ENCODE data around the gene ADARB2. TPM values are rescaled to one million over a fixed set of nuclear protein-coding genes. Genes with fewer than 3 reads are reported as not detected.

The ADARB2 gene
- total and polyA plus RNA-seq, 4 donors = 0.55 to 0.70 (median 0.59) TPM; not detected in 1

DNA sequence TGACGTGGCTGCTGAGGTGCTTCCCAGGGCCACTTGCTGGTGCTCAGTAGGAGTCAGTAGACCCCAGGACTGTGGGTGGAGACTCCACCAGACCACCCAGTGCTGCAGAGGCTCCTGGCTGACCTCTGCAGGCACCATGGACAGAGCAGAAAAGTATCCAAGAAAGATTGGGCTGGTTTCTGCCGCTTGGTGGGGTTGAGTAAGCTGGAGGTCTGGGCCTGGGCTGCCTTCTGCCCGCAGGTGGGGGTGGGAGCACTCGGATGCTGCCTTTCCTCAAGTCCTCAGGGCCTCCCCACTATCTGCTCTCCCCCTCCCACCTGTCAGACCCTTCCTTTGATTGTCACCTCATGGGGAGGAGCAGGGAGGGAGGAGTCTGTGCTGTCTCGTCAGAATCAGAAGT is 589.5 kb downstream of the ADARB2 start:
- Histone ChIP-seq H3K9me3 (ENCODE audit: control insufficient read depth in 4 of 4, low read length in 3 of 4) (peaks cover 0 to 11% (median 4%) of the 10 kb centered on the region in 4 donors), H3K9ac (ENCODE audit: low read depth in 1 of 2, low read length in 2 of 2) (no peak overlapping the region), H3K27me3 (ENCODE audit: control insufficient read depth in 4 of 4, insufficient read depth in 4 of 4, low read length in 3 of 4) (no peaks in the 10 kb centered on the region), H3K36me3 (ENCODE audit: control insufficient read depth in 4 of 4, insufficient read depth in 3 of 4, low read depth in 1 of 4, low read length in 3 of 4) (no peaks in the 10 kb centered on the region), H3K4me1 (ENCODE audit: control insufficient read depth in 4 of 4, insufficient read depth in 4 of 4, low read length in 3 of 4) (peaks cover 0 to 4% (median 0%) of the 10 kb centered on the region in 4 donors), H3K4me3 (ENCODE audit: low read depth in 1 of 3, low read length in 3 of 3) (no peak overlapping the region), H3K27ac (ENCODE audit: low read depth in 1 of 2, low read length in 2 of 2) (no peak overlapping the region)
- TF ChIP-seq, protein P1, sequence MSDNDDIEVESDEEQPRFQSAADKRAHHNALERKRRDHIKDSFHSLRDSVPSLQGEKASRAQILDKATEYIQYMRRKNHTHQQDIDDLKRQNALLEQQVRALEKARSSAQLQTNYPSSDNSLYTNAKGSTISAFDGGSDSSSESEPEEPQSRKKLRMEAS (IDR thresholded peaks at IDR 0.05) = no peak
- TF ChIP-seq YY1 (IDR thresholded peaks at IDR 0.05) (no peak), FOXA2 (IDR thresholded peaks at IDR 0.05) (no peak), FOXA1 (IDR thresholded peaks at IDR 0.05) (no peak), TAF1 (conservative IDR thresholded peaks at IDR 0.05) (no peak), HNF4G (IDR thresholded peaks at IDR 0.05) (no peak), SP1 (IDR thresholded peaks at IDR 0.05) (no peak), NR2F2 (IDR thresholded peaks at IDR 0.05) (no peak), GABPA (IDR thresholded peaks at IDR 0.05 in 1 of 2, conservative IDR thresholded peaks at IDR 0.05 in 1 of 2) (no peak)
- TF ChIP-seq, protein P2, sequence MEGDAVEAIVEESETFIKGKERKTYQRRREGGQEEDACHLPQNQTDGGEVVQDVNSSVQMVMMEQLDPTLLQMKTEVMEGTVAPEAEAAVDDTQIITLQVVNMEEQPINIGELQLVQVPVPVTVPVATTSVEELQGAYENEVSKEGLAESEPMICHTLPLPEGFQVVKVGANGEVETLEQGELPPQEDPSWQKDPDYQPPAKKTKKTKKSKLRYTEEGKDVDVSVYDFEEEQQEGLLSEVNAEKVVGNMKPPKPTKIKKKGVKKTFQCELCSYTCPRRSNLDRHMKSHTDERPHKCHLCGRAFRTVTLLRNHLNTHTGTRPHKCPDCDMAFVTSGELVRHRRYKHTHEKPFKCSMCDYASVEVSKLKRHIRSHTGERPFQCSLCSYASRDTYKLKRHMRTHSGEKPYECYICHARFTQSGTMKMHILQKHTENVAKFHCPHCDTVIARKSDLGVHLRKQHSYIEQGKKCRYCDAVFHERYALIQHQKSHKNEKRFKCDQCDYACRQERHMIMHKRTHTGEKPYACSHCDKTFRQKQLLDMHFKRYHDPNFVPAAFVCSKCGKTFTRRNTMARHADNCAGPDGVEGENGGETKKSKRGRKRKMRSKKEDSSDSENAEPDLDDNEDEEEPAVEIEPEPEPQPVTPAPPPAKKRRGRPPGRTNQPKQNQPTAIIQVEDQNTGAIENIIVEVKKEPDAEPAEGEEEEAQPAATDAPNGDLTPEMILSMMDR (IDR thresholded peaks at IDR 0.05; ENCODE audit: low read depth, low read length, missing input control) = no peak
- TF ChIP-seq, protein P3, sequence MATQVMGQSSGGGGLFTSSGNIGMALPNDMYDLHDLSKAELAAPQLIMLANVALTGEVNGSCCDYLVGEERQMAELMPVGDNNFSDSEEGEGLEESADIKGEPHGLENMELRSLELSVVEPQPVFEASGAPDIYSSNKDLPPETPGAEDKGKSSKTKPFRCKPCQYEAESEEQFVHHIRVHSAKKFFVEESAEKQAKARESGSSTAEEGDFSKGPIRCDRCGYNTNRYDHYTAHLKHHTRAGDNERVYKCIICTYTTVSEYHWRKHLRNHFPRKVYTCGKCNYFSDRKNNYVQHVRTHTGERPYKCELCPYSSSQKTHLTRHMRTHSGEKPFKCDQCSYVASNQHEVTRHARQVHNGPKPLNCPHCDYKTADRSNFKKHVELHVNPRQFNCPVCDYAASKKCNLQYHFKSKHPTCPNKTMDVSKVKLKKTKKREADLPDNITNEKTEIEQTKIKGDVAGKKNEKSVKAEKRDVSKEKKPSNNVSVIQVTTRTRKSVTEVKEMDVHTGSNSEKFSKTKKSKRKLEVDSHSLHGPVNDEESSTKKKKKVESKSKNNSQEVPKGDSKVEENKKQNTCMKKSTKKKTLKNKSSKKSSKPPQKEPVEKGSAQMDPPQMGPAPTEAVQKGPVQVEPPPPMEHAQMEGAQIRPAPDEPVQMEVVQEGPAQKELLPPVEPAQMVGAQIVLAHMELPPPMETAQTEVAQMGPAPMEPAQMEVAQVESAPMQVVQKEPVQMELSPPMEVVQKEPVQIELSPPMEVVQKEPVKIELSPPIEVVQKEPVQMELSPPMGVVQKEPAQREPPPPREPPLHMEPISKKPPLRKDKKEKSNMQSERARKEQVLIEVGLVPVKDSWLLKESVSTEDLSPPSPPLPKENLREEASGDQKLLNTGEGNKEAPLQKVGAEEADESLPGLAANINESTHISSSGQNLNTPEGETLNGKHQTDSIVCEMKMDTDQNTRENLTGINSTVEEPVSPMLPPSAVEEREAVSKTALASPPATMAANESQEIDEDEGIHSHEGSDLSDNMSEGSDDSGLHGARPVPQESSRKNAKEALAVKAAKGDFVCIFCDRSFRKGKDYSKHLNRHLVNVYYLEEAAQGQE (IDR thresholded peaks at IDR 0.05) = no peak
- TF ChIP-seq, protein P4, sequence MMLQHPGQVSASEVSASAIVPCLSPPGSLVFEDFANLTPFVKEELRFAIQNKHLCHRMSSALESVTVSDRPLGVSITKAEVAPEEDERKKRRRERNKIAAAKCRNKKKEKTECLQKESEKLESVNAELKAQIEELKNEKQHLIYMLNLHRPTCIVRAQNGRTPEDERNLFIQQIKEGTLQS (IDR thresholded peaks at IDR 0.05) = no peak
- TF ChIP-seq, protein P5, sequence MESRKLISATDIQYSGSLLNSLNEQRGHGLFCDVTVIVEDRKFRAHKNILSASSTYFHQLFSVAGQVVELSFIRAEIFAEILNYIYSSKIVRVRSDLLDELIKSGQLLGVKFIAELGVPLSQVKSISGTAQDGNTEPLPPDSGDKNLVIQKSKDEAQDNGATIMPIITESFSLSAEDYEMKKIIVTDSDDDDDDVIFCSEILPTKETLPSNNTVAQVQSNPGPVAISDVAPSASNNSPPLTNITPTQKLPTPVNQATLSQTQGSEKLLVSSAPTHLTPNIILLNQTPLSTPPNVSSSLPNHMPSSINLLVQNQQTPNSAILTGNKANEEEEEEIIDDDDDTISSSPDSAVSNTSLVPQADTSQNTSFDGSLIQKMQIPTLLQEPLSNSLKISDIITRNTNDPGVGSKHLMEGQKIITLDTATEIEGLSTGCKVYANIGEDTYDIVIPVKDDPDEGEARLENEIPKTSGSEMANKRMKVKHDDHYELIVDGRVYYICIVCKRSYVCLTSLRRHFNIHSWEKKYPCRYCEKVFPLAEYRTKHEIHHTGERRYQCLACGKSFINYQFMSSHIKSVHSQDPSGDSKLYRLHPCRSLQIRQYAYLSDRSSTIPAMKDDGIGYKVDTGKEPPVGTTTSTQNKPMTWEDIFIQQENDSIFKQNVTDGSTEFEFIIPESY (IDR thresholded peaks at IDR 0.05) = no peak
- WGBS = 70% methylated on average over 5 of the region's 5 CpGs
- peak; percentile 28 for DNase-seq (ENCODE audit: low spot score)

DNA sequence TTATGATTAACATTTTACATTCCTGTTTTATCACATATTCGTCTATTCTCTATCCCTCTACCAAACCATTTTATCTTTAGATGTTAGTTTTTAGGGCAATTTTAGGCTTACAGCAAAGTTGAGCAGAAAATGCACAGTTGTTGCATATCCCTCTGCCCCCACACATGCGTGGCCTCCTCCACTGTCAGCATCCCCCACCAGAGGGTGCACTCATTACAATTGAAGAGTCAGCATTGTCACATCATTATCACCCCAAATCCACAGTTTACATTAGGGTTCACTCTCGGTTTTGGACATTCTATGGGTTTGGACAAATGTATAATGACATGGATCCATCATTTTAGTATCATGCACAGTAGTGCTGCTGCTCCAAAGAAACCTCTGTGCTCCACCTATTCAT is 594.7 kb downstream of the ADARB2 start:
- H3K36me3 ChIP-seq (ENCODE audit: control insufficient read depth in 4 of 4, insufficient read depth in 3 of 4, low read depth in 1 of 4, low read length in 3 of 4) = no peaks in the 10 kb centered on the region
- H3K9me3 ChIP-seq (ENCODE audit: control insufficient read depth in 4 of 4, low read length in 3 of 4) = peaks cover 0 to 11% (median 6%) of the 10 kb centered on the region in 4 donors
- 41% methylated on average over 3 of the region's 3 CpGs for WGBS
- no peaks in the 10 kb centered on the region for H3K27me3 ChIP-seq (ENCODE audit: control insufficient read depth in 4 of 4, insufficient read depth in 4 of 4, low read length in 3 of 4)
- peak; percentile 31 for DNase-seq (ENCODE audit: low spot score)
- no peak overlapping the region for H3K27ac ChIP-seq (ENCODE audit: low read depth in 1 of 2, low read length in 2 of 2)
- no peak overlapping the region for H3K9ac ChIP-seq (ENCODE audit: low read depth in 1 of 2, low read length in 2 of 2)
- no peak for TF ChIP-seq HNF4A (conservative IDR thresholded peaks at IDR 0.05)
- TF ChIP-seq, protein P3 (IDR thresholded peaks at IDR 0.05) = no peak
- TF ChIP-seq, protein P2 (IDR thresholded peaks at IDR 0.05; ENCODE audit: low read depth, low read length, missing input control) = no peak
- peak in 1 of 2 donors; percentile 24 for TF ChIP-seq RAD21 (IDR thresholded peaks at IDR 0.05)
- TF ChIP-seq TAF1 (conservative IDR thresholded peaks at IDR 0.05) = no peak
- no peak for TF ChIP-seq FOXA2 (IDR thresholded peaks at IDR 0.05)
- H3K4me1 ChIP-seq (ENCODE audit: control insufficient read depth in 4 of 4, insufficient read depth in 4 of 4, low read length in 3 of 4) = no peaks in the 10 kb centered on the region
- no peak overlapping the region for H3K4me3 ChIP-seq (ENCODE audit: low read depth in 1 of 3, low read length in 3 of 3)
